ENCODE measurements around the gene CDCP2. TPM values are rescaled to one million over a fixed set of nuclear protein-coding genes. Genes with fewer than 3 reads are reported as not detected.

CDCP2 gene
- total and polyA plus RNA-seq, 7 donors, result not detected

DNA sequence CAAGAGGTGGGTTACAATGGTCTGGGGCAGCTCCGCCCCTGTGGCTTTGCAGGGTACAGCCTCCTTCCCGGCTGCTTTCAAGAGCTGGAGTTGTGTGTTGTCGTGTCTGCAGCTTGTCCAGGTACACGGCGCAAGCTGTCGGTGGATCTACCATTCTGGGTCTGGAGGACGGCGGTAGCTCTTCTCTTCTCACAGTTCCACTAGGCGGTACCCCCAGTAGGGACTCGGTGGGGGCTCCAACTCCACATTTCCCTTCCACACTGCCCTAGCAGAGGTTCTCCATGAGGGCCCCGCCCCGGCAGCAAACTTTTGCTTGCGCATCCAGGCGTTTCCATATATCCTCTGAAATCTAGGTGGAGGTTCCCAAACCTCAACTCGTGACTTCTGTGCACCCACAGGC is 12.3 kb upstream of the CDCP2 start:
- 93 to 95% (median 94%) methylated on average over 15 of the region's 15 CpGs for WGBS, 3 donors
- ATAC-seq, result no peak
- Histone ChIP-seq H3K4me1 (no peaks in the 10 kb centered on the region), H3K4me3 (no peak overlapping the region), H3K27me3 (ENCODE audit: insufficient read depth in 3 of 3, low read length in 2 of 3) (no peaks in the 10 kb centered on the region), H3K36me3 (ENCODE audit: insufficient read depth in 1 of 2, low read depth in 1 of 2) (no peaks in the 10 kb centered on the region), H3K9me3 (no peaks in the 10 kb centered on the region), H3K27ac (no peak overlapping the region)
- no peak for TF ChIP-seq CTCF (IDR thresholded peaks at IDR 0.05)
- no peak for DNase-seq
- intact Hi-C loops (cut with DNase I), result no loop called here

- ATAC-seq (no peak), DNase-seq (no peak)
- no peak for TF ChIP-seq CTCF (IDR thresholded peaks at IDR 0.05)
- Histone ChIP-seq H3K36me3 (ENCODE audit: insufficient read depth in 1 of 2, low read depth in 1 of 2) (no peaks in the 10 kb centered on the region), H3K4me1 (no peaks in the 10 kb centered on the region), H3K27me3 (ENCODE audit: insufficient read depth in 3 of 3, low read length in 2 of 3) (no peaks in the 10 kb centered on the region), H3K9me3 (no peaks in the 10 kb centered on the region), H3K4me3 (no peak overlapping the region), H3K27ac (no peak overlapping the region)
- WGBS, 3 donors, result 77 to 81% (median 81%) methylated on average over 5 of the region's 5 CpGs
- intact Hi-C loops (cut with DNase I), result no loop called here
Measured at GRCh38 chr1:54163573-54163972, 10.8 kb upstream of the CDCP2 start.

DNA sequence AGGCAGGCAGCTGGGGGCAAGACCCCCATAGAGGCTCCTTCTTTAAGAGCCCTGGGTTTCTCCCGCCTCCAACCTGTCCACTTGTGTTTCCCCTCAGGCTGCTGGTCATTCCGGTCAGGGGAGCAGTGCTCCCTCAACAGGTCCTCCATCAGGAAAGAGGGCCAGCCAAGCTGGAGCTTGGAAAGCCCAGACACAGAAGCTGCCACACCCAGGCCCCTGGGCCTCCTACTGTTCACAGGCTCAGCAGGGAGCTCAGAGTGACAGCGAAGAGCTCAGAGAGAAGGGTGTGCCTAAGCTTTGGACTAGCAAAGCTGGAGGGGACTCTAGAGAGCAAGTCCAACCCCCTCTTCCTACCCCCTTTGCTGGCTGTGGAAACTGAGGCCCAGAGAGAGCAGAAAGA is 10.3 kb upstream of the CDCP2 start:
- no peak for DNase-seq
- no peaks in the 10 kb centered on the region for H3K4me1 ChIP-seq

GRCh38 chr1:54161495-54162168 is 8.8 kb upstream of the CDCP2 start:
- Histone ChIP-seq H3K36me3 (ENCODE audit: insufficient read depth in 1 of 2, low read depth in 1 of 2) (no peaks in the 10 kb centered on the region), H3K27ac (no peak overlapping the region), H3K4me1 (no peaks in the 10 kb centered on the region), H3K9me3 (no peaks in the 10 kb centered on the region), H3K27me3 (ENCODE audit: insufficient read depth in 3 of 3, low read length in 2 of 3) (no peaks in the 10 kb centered on the region), H3K4me3 (no peak overlapping the region)
- DNase-seq (no peak), ATAC-seq (no peak)
- intact Hi-C loops (cut with DNase I), result no loop called here
- WGBS, 3 donors, result 70 to 80% (median 74%) methylated on average over 6 of the region's 6 CpGs
- TF ChIP-seq CTCF (IDR thresholded peaks at IDR 0.05), result no peak

More for the DNA sequence above, 10.3 kb upstream of the CDCP2 start:
- H3K9me3 ChIP-seq, result no peaks in the 10 kb centered on the region
- no peaks in the 10 kb centered on the region for H3K36me3 ChIP-seq (ENCODE audit: insufficient read depth in 1 of 2, low read depth in 1 of 2)
- H3K27ac ChIP-seq, result no peak overlapping the region
- TF ChIP-seq CTCF (IDR thresholded peaks at IDR 0.05), result no peak
- no peaks in the 10 kb centered on the region for H3K27me3 ChIP-seq (ENCODE audit: insufficient read depth in 3 of 3, low read length in 2 of 3)
- intact Hi-C loops (cut with DNase I), result no loop called here
- 80 to 91% (median 84%) methylated on average over 3 of the region's 3 CpGs for WGBS, 3 donors
- ATAC-seq, result no peak
- no peak overlapping the region for H3K4me3 ChIP-seq

DNA sequence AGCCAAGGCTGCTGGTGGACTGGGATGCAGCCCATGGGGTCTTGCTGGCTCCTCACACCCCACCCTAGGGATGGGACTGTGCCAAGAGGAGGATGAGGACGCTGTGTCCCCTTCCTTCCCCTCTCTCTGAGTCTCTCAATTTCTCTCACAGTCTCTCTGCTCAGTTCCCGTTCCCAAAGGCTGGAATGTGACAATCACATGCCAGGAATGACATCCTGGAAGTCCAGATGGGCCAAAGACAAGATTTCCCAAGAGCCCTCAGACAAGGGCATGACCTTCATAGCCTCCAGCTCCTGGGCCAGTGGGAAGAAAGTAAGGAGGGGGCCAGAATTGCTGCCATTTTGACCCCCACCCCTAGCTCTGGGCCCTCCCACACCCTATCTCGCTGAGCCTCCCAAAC is 7.6 kb upstream of the CDCP2 start:
- intact Hi-C loops (cut with DNase I), result no loop called here
- H3K36me3 ChIP-seq (ENCODE audit: insufficient read depth in 1 of 2, low read depth in 1 of 2), result no peaks in the 10 kb centered on the region
- ATAC-seq, result peak in 1 of 4 donors; percentile 12
- H3K27me3 ChIP-seq (ENCODE audit: insufficient read depth in 3 of 3, low read length in 2 of 3), result no peaks in the 10 kb centered on the region
- DNase-seq, result no peak
- no peak overlapping the region for H3K4me3 ChIP-seq
- H3K4me1 ChIP-seq, result no peaks in the 10 kb centered on the region
- H3K9me3 ChIP-seq, result no peaks in the 10 kb centered on the region
- no peak overlapping the region for H3K27ac ChIP-seq
- 53 to 61% (median 58%) methylated on average over 3 of the region's 3 CpGs for WGBS, 3 donors
- no peak for TF ChIP-seq CTCF (IDR thresholded peaks at IDR 0.05)
